Measurements from ENCODE around the gene ZNF664.

- no peak for TF ChIP-seq CTCF (IDR thresholded peaks at IDR 0.05)
- TF ChIP-seq EZH2 (IDR thresholded peaks at IDR 0.05; ENCODE audit: borderline replicate concordance, insufficient read depth, low read depth, low read length, poor library complexity, severe bottlenecking) = no peak
These were observed 31.3 kb upstream of the ZNF664 start for GRCh38 chr12:123941624-123942237.
